Osteoblast (primary cell): ENCODE results near the gene DIAPH2. TPM values are rescaled to one million over a fixed set of nuclear protein-coding genes. Genes with fewer than 3 reads are reported as not detected.

ENCODE experiments used
- DNase-seq: peaks from one replicate; pipeline ENCODE4 v3.0.0; 2011; ENCODE audit warnings: low spot score, mixed read lengths; ENCODE audit not compliant: insufficient read length; ENCODE audit errors: missing footprints
- H2AFZ ChIP-seq: 2 replicates; pipeline ENCODE4 v1.6.0; 2011; ENCODE audit warnings: mild to moderate bottlenecking, low read length
- H3K27ac ChIP-seq: 2 replicates; pipeline ENCODE4 v1.5.1; 2011; ENCODE audit warnings: mild to moderate bottlenecking, low read depth, low read length, moderate library complexity
- H3K27me3 ChIP-seq: 2 replicates; pipeline ENCODE4 v1.6.0; 2012; ENCODE audit warnings: mild to moderate bottlenecking, control low read depth, inconsistent platforms, low read length, moderate library complexity; ENCODE audit not compliant: insufficient read depth
- H3K36me3 ChIP-seq: 2 replicates; pipeline ENCODE4 v1.5.1; 2011; ENCODE audit warnings: mild to moderate bottlenecking, low read length, control low read depth, moderate library complexity; ENCODE audit not compliant: insufficient read depth
- H3K4me1 ChIP-seq: 2 replicates; pipeline ENCODE4 v1.5.1; 2011; ENCODE audit warnings: mild to moderate bottlenecking, low read length, control low read depth, moderate library complexity; ENCODE audit not compliant: insufficient read depth
- H3K4me2 ChIP-seq: 2 replicates; pipeline ENCODE4 v1.6.0; 2011; ENCODE audit warnings: mild to moderate bottlenecking, low read length; ENCODE audit not compliant: insufficient read depth
- H3K4me3 ChIP-seq: fragments of 200-600 bp; sonication (generic); 3 replicates; pipeline ENCODE4 v1.5.1; 2012; ENCODE audit warnings: mild to moderate bottlenecking, low read length, inconsistent platforms; ENCODE audit not compliant: insufficient read depth
- H3K79me2 ChIP-seq: 2 replicates; pipeline ENCODE4 v1.6.0; 2012; ENCODE audit warnings: mild to moderate bottlenecking, low read length, control low read depth, inconsistent platforms; ENCODE audit not compliant: insufficient read depth
- H3K9me3 ChIP-seq: 2 replicates; pipeline ENCODE4 v1.5.1; 2011; ENCODE audit warnings: low read depth, low read length, control low read depth
- H4K20me1 ChIP-seq: 2 replicates; pipeline ENCODE4 v1.6.0; 2012; ENCODE audit warnings: mild to moderate bottlenecking, low read length, control low read depth; ENCODE audit not compliant: insufficient read depth
- total RNA-seq: library from RNA; depleted of rRNA; stranded (reverse); fragments of >200 nt; gene quantifications from 2 replicates; pipeline ENCODE4 v1.2.3, GENCODE V29; 2012
- TF ChIP-seq, protein P1 (sequence below): IDR thresholded peaks from 2 replicates; pipeline ENCODE4 v1.5.1; 2011; ENCODE audit warnings: mild to moderate bottlenecking, low read depth, low read length, moderate library complexity; ENCODE audit errors: extremely low read depth

Gene DIAPH2
- total RNA-seq, 1 donor = 21.0 TPM

- Histone ChIP-seq H3K27me3 (no peaks in the 10 kb centered on the region), H2AFZ (no peak overlapping the region), H3K4me1 (peaks cover 3% of the 10 kb centered on the region), H3K4me3 (no peak overlapping the region), H3K36me3 (no peaks in the 10 kb centered on the region), H3K9me3 (no peaks in the 10 kb centered on the region), H3K79me2 (no peaks in the 10 kb centered on the region), H4K20me1 (no peaks in the 10 kb centered on the region), H3K4me2 (no peak overlapping the region), H3K27ac (no peak overlapping the region)
- TF ChIP-seq, protein P1, sequence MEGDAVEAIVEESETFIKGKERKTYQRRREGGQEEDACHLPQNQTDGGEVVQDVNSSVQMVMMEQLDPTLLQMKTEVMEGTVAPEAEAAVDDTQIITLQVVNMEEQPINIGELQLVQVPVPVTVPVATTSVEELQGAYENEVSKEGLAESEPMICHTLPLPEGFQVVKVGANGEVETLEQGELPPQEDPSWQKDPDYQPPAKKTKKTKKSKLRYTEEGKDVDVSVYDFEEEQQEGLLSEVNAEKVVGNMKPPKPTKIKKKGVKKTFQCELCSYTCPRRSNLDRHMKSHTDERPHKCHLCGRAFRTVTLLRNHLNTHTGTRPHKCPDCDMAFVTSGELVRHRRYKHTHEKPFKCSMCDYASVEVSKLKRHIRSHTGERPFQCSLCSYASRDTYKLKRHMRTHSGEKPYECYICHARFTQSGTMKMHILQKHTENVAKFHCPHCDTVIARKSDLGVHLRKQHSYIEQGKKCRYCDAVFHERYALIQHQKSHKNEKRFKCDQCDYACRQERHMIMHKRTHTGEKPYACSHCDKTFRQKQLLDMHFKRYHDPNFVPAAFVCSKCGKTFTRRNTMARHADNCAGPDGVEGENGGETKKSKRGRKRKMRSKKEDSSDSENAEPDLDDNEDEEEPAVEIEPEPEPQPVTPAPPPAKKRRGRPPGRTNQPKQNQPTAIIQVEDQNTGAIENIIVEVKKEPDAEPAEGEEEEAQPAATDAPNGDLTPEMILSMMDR = no peak
- peak; percentile 29 for DNase-seq
Observed at GRCh38 chrX:96906741-96907140, 222.1 kb downstream of the DIAPH2 start.

DNA sequence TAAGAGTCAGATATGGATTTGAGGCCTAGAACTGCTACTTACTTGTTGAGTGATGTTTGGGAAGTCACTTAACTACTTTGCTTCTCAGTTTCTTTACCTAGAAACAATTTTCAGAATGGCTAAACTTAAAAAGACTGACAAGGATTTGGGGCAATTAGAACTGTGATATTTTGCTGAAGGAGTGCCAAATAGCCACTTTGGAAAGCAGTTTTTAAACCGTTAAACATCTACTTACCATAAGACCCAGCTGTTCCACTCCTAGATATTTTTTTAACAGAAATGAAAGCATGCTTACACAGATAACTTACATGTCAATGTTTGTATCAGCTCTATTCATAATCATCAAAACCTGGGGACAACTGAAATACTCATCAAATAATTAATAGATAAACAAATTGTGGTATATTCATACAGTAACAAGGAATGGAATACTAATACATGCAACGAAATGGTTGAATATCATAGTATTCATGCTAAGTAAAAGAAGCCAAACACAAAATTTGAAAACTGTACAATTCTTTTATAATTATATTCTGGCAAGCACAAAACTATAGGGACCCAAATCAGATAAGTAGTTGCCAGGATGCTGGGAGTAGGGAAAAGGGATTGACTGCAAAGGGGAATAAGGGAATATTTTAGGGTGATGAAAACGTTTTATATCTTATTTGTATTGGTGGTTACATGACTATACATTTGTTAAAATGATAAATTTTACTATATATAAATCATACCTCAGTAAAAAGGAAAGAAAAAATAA is 223.1 kb downstream of the DIAPH2 start:
- no peaks in the 10 kb centered on the region for H3K9me3 ChIP-seq
- no peak overlapping the region for H3K4me2 ChIP-seq
- H3K27me3 ChIP-seq = no peaks in the 10 kb centered on the region
- no peaks in the 10 kb centered on the region for H3K36me3 ChIP-seq
- H3K4me3 ChIP-seq = no peak overlapping the region
- H3K4me1 ChIP-seq = peaks cover 3% of the 10 kb centered on the region
- no peaks in the 10 kb centered on the region for H4K20me1 ChIP-seq
- no peak for DNase-seq
- no peak overlapping the region for H3K27ac ChIP-seq
- TF ChIP-seq, protein P1 = no peak
- H3K79me2 ChIP-seq = no peaks in the 10 kb centered on the region
- no peak overlapping the region for H2AFZ ChIP-seq

DNA sequence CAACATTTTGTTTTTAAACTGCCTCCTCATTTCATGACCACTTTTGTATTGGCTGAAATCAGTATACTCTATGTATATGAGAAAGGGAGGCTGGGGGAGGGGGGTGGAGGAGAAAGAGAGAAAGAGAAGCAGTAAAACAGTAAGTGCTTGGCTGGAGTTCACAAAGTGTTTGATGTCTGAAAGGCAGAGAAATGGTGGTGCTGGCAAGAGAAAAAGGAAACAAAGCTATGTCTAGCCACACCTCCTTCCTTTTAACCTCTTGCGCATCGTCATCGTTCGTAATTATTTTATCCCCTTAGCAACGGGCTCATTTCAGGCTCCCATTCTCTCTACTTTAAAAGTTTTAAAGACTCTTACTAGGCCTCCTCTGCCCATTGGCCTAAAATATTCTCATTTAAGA is 224.6 kb downstream of the DIAPH2 start:
- Histone ChIP-seq H3K4me3 (no peak overlapping the region), H3K27me3 (no peaks in the 10 kb centered on the region), H2AFZ (no peak overlapping the region), H3K9me3 (no peaks in the 10 kb centered on the region), H3K4me1 (peaks cover 3% of the 10 kb centered on the region), H3K4me2 (no peak overlapping the region), H4K20me1 (no peaks in the 10 kb centered on the region), H3K36me3 (no peaks in the 10 kb centered on the region), H3K27ac (peak overlapping the region; percentile 48), H3K79me2 (no peaks in the 10 kb centered on the region)
- peak; percentile 13 for DNase-seq
- TF ChIP-seq, protein P1 = no peak

- H3K27ac ChIP-seq = no peak overlapping the region
- H3K4me3 ChIP-seq = no peak overlapping the region
- H3K4me1 ChIP-seq = no peaks in the 10 kb centered on the region
- H3K27me3 ChIP-seq = no peaks in the 10 kb centered on the region
- H3K36me3 ChIP-seq = no peaks in the 10 kb centered on the region
- no peaks in the 10 kb centered on the region for H3K79me2 ChIP-seq
- H2AFZ ChIP-seq = no peak overlapping the region
- H4K20me1 ChIP-seq = no peaks in the 10 kb centered on the region
- H3K9me3 ChIP-seq = no peaks in the 10 kb centered on the region
- TF ChIP-seq, protein P1 = no peak
- no peak for DNase-seq
- H3K4me2 ChIP-seq = no peak overlapping the region
Observed at GRCh38 chrX:96918864-96919263, 234.2 kb downstream of the DIAPH2 start.
